Colonic mucosa (tissue), 4 donors: Measurements from ENCODE around the gene VPS13C. TPM values are rescaled to one million over a fixed set of nuclear protein-coding genes. Genes with fewer than 3 reads are reported as not detected.

Experiments used
- DNase-seq: peaks from one replicate; pipeline ENCODE4 v3.0.0-alpha.2; 2020
- H3K27ac ChIP-seq: fragments of 200-600 bp; one replicate; pipeline ENCODE4 v1.8.0; 2021
- H3K27me3 ChIP-seq: fragments of 200-600 bp; one replicate; pipeline ENCODE4 v1.8.0; 2021
- H3K36me3 ChIP-seq: fragments of 200-600 bp; one replicate; pipeline ENCODE4 v1.8.0; 2021
- H3K4me1 ChIP-seq: fragments of 200-600 bp; one replicate; pipeline ENCODE4 v1.8.0; 2021; ENCODE audit warnings: mild to moderate bottlenecking
- H3K4me3 ChIP-seq: fragments of 200-600 bp; one replicate; pipeline ENCODE4 v1.8.0; 2021
- H3K9ac ChIP-seq, 2 donors: one replicate each; pipeline ENCODE4 v1.7.0; 2013; ENCODE audit warnings: control low read depth in 2 of 2, low read depth in 2 of 2, low read length in 2 of 2
- H3K9me3 ChIP-seq: fragments of 200-600 bp; one replicate; pipeline ENCODE4 v1.8.0; 2021
- intact Hi-C: fragments of 100-400 bp; cut with DNase I; formaldehyde crosslinking; loops from one replicate; pipeline ENCODE4 v1.14.1; 2022
- total RNA-seq, 2 donors: library from RNA; stranded (reverse); fragmentation: NEBNext Ultra II Directional in 1 of 2; extraction: Animal tissue kit (Norgen Biotek cat#: 25700) in 1 of 2; gene quantifications; one replicate each; pipeline ENCODE4 v1.2.1, GENCODE V29; 2021
- TF ChIP-seq, protein P1 (sequence below): fragments of 200-600 bp; IDR thresholded peaks from one replicate; pipeline ENCODE4 v1.8.0; 2022; ENCODE audit warnings: antibody characterized with exemption, mild to moderate bottlenecking
- donor health status: healthy.
- donor health status: DM: no; HTN: no; CAD: no.
- donor health status: DM: no; HTN: no; CAD: no.

VPS13C gene
- total RNA-seq, 2 donors from 2014 or later = 33.9 to 56.5 TPM

DNA sequence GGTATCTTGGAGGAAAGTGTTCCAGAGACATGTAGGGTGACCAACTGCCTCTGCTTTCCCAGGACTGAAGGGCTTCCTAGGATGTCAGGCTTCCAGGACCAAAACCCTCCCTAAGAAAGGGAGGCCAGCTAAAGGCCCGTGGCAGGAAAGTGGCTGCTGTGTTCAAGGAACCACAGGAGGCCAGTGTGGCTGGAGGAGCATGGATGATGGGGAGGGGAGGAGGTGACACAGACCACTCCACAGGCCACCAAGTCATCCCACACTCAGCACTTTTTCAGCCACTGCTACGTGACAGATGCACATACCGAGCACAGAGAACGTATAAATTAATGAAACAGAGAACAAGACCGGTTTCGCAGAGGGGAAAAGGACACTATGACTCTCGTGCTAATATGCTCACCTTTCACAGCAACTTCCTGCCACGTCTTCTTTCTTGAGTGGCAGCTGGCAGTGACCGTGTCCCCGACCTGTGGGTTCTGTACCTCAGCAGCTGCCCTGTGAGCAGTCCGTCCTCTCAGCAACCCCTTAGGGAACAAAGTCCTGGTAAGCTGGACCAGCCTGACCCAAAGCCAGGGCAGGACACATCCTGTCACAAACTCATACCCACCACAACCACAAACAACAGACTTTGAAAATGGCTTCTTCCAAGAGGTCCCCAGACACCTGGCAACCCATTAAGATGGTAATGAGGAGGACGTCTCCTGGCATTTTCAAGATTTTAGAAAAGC is 244.7 kb downstream of the VPS13C start:
- H3K27me3 ChIP-seq = no peaks in the 10 kb centered on the region
- H3K9ac ChIP-seq = no peak overlapping the region
- TF ChIP-seq, protein P1, sequence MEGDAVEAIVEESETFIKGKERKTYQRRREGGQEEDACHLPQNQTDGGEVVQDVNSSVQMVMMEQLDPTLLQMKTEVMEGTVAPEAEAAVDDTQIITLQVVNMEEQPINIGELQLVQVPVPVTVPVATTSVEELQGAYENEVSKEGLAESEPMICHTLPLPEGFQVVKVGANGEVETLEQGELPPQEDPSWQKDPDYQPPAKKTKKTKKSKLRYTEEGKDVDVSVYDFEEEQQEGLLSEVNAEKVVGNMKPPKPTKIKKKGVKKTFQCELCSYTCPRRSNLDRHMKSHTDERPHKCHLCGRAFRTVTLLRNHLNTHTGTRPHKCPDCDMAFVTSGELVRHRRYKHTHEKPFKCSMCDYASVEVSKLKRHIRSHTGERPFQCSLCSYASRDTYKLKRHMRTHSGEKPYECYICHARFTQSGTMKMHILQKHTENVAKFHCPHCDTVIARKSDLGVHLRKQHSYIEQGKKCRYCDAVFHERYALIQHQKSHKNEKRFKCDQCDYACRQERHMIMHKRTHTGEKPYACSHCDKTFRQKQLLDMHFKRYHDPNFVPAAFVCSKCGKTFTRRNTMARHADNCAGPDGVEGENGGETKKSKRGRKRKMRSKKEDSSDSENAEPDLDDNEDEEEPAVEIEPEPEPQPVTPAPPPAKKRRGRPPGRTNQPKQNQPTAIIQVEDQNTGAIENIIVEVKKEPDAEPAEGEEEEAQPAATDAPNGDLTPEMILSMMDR = no peak
- DNase-seq = no peak
- H3K36me3 ChIP-seq = no peaks in the 10 kb centered on the region
- H3K9me3 ChIP-seq = no peaks in the 10 kb centered on the region
- H3K4me1 ChIP-seq = no peaks in the 10 kb centered on the region
- intact Hi-C loops = no loop called here
- H3K27ac ChIP-seq = no peak overlapping the region
- no peak overlapping the region for H3K4me3 ChIP-seq

DNA sequence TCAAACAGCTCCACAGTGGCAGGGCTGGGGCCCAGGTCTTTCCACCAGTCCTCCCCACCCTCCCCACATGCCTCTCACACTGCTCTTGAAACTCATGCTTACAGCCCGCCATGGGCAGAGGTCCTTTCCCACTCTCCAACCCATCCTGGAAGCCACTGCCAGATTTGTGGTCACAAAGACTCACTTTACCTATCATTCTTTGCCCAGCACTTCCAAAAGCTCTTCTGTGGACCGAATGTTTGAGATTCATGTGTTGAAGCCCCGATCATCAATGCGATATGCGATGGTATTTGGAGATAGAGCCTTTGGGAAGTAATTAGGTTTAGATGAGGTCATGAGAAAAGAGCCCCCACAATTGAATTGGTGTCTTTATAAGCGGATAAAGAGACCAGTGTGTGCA is 247.8 kb downstream of the VPS13C start:
- H3K4me3 ChIP-seq = no peak overlapping the region

DNA sequence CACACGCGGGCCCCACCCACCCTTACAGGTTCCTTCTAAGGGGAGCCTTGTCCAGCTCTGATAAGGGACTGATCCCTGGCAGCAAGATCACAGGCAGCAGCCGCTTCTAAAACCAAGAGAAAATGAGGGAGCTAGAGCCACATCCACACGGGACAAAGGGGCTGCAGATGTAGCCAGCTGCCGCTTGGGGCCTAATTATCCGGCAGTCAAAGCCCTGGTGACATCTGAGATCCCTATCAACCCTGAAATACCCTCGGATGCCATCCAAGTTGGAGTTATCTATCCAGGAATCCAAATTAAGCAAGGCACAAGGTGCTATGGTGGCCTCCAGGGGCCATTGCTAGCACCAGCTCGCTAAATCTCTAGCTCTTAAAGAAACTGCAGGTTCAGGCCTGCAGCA is 248.3 kb downstream of the VPS13C start:
- Histone ChIP-seq H3K4me3 (no peak overlapping the region), H3K27ac (no peak overlapping the region), H3K9me3 (no peaks in the 10 kb centered on the region), H3K36me3 (no peaks in the 10 kb centered on the region), H3K27me3 (no peaks in the 10 kb centered on the region), H3K4me1 (no peaks in the 10 kb centered on the region), H3K9ac (no peak overlapping the region)
- intact Hi-C loops = no loop called here
- no peak for DNase-seq
- TF ChIP-seq, protein P1 = no peak

More for the DNA sequence above, 247.8 kb downstream of the VPS13C start:
- Histone ChIP-seq H3K4me1 (no peaks in the 10 kb centered on the region), H3K9ac (no peak overlapping the region), H3K9me3 (no peaks in the 10 kb centered on the region), H3K27me3 (no peaks in the 10 kb centered on the region), H3K27ac (no peak overlapping the region), H3K36me3 (no peaks in the 10 kb centered on the region)
- no peak for DNase-seq
- TF ChIP-seq, protein P1 = no peak
- intact Hi-C loops = no loop called here

DNA sequence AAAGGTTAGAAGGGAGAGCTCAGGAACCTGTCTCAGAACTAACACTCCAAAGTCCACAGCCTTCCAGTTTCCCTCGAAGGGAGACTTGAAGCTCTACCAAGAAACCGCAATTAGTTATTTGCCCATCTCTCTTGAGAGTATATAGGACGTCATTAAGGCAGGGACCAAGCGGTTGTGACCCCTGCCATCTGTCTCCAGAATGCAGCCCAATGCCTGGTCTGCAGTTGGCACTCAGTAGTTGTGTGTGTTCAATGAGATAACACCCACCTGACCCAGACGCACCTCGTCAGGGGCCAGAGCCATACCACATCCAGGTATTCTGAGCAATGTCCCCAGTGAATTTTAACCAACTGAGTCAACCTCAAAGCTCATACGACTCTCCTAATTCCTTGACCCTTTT is 251.0 kb downstream of the VPS13C start:
- Histone ChIP-seq H3K36me3 (no peaks in the 10 kb centered on the region), H3K4me1 (no peaks in the 10 kb centered on the region), H3K27me3 (no peaks in the 10 kb centered on the region), H3K9ac (no peak overlapping the region), H3K4me3 (no peak overlapping the region), H3K27ac (no peak overlapping the region), H3K9me3 (no peaks in the 10 kb centered on the region)
- DNase-seq = no peak
- intact Hi-C loops = no loop called here
- TF ChIP-seq, protein P1 = no peak

DNA sequence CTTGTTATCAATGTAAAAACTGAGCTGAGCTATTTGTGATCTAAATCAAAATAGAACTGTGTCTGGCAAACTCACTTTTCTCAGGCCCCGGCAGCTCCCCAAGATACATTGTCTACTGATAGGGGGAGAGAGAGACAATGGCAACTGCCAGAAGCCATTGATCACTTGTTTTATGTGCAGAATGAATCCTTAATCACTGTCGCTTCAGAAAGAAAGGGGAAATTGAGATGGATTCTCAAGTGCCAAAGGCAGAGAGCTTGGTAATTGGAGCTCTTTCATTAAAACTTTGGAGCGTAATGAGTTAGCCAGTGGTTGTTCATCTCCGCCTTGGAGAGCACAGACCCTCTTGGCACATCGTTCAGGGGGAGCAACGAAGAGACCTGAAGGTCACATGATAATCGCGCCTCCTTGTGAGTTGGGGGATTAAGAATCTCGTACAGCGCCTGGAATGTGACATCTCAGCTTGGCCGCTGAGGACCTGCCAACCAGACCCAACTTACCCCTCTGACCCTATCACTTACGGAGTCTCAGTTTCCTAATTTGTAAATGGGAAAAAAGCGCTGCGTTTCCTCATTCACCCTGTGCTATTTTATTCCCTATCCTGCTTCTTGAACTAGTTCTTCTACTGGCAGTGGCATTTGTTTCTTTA is 252.8 kb downstream of the VPS13C start:
- H3K9me3 ChIP-seq = no peaks in the 10 kb centered on the region
- DNase-seq = no peak
- H3K9ac ChIP-seq = no peak overlapping the region
- H3K4me3 ChIP-seq = no peak overlapping the region
- H3K27me3 ChIP-seq = no peaks in the 10 kb centered on the region
- no peaks in the 10 kb centered on the region for H3K36me3 ChIP-seq
- no peaks in the 10 kb centered on the region for H3K4me1 ChIP-seq
- TF ChIP-seq, protein P1 = no peak
- intact Hi-C loops = no loop called here
- H3K27ac ChIP-seq = no peak overlapping the region

Other genes starting within 250 kb of the VPS13C start
- gene C2CD4A, start 6.5 kb upstream of the VPS13C start, total RNA-seq = 1 to 10 TPM; 2.4 to 3.7 TPM
- gene C2CD4B, start 104.8 kb upstream of the VPS13C start, total RNA-seq = 1 to 10 TPM; 2.6 to 5.4 TPM